K562 (cell line): ENCODE data around the gene PRKCSH. TPM values are rescaled to one million over a fixed set of nuclear protein-coding genes. Genes with fewer than 3 reads are reported as not detected.

ENCODE experiments used
- polyA plus RNA-seq, 8 experiments: library from polyadenylated mRNA; depleted of rRNA in 4 of 8; stranded (reverse) in 5 of 8; unstranded in 3 of 8; fragments of >200 nt; fragmentation: Nextera tagmentation in 2 of 8; fragmentation: Illumina TruSeq in 1 of 8; extraction: Ambion mirVana in 2 of 8; extraction: Trizol in 1 of 8; gene quantifications; 2 replicates each; pipeline versions ENCODE4 v1.2.1 to v1.2.3, GENCODE V29; 2011 to 2014; ENCODE audit warnings: inconsistent platforms in 1 of 8, missing spikeins in 1 of 8
- total RNA-seq, 7 experiments: library from RNA; depleted of rRNA in 6 of 7; stranded (reverse); fragments of >200 nt in 6 of 7; fragmentation: Illumina TruSeq in 2 of 7; extraction: Trizol in 2 of 7; gene quantifications; 2 replicates each; pipeline versions ENCODE4 v1.2.1 to v1.2.3, GENCODE V29; 2011 to 2021; ENCODE audit warnings: low replicate concordance in 1 of 7
- TF ChIP-seq, protein P1 (sequence below): fragments of 450-650 bp; IDR thresholded peaks from 2 replicates; pipeline ENCODE4 v1.6.1; 2016; ENCODE audit warnings: mild to moderate bottlenecking, moderate library complexity
- TF ChIP-seq, protein P2 (sequence below): fragments of 450-650 bp; formaldehyde crosslinking; conservative IDR thresholded peaks from 2 replicates; pipeline ENCODE4 v1.4.0; 2022; ENCODE audit warnings: mild to moderate bottlenecking, missing genetic modification characterization
- TF ChIP-seq, protein P3 (sequence below), 3 experiments: fragments of 200-800 bp in 1 of 3; fragments of 250-450 bp in 1 of 3; fragments of 450-650 bp in 1 of 3; sonication (Bioruptor Pico) in 1 of 3; sonication (Bioruptor generic) in 1 of 3; formaldehyde crosslinking in 1 of 3; IDR thresholded peaks; 2 replicates each; pipeline versions ENCODE4 v1.6.1 to v1.8.0; 2016 to 2022; ENCODE audit warnings: mild to moderate bottlenecking in 2 of 3, missing genetic modification characterization in 2 of 3, missing compliant biosample characterization in 1 of 3, moderate library complexity in 1 of 3

Gene PRKCSH
- total and polyA plus RNA-seq, 9 of the 15 experiments (the other 6 are each of a cell fraction or from before 2014, with no cell fraction given), result 2.3 to 297 (median 48.1) TPM

DNA sequence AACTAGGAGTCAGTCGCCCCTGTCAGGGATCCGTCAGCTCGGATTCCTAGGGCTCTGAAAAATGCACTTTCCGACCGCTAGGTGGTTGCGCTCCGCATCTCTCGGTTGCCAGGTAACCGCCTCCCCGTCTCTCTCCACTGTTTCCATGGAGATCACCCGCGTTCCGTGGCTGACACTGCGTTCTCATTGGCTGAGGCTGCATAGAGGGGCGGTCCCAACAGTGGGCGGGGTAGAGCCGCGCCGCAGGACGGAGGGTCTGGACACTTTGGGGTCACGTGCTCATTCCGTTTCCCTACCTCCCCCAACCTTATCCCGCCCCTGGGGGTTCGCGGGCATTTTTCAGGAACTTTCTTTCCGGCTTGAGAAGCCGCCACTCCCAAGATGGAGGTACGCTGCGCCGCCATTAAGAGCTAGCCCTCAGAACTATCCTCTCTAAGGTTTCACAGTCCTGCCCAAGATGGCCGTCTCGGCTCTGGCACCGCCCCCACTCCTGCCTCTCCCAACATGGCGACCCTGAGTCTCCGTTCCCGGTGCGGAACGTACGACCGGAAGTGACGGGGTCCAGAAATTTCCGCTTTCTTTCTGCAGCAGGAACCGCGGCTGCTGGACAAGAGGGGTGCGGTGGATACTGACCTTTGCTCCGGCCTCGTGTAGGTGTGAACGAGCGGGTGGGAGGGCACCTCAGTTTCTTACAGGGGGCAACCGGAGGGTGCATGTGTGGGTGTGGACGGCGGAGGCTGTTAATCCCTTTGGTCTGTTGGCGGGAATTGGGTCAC, at the start of gene PRKCSH, which contains the start of gene ODAD3 (continued):
- TF ChIP-seq, protein P1, sequence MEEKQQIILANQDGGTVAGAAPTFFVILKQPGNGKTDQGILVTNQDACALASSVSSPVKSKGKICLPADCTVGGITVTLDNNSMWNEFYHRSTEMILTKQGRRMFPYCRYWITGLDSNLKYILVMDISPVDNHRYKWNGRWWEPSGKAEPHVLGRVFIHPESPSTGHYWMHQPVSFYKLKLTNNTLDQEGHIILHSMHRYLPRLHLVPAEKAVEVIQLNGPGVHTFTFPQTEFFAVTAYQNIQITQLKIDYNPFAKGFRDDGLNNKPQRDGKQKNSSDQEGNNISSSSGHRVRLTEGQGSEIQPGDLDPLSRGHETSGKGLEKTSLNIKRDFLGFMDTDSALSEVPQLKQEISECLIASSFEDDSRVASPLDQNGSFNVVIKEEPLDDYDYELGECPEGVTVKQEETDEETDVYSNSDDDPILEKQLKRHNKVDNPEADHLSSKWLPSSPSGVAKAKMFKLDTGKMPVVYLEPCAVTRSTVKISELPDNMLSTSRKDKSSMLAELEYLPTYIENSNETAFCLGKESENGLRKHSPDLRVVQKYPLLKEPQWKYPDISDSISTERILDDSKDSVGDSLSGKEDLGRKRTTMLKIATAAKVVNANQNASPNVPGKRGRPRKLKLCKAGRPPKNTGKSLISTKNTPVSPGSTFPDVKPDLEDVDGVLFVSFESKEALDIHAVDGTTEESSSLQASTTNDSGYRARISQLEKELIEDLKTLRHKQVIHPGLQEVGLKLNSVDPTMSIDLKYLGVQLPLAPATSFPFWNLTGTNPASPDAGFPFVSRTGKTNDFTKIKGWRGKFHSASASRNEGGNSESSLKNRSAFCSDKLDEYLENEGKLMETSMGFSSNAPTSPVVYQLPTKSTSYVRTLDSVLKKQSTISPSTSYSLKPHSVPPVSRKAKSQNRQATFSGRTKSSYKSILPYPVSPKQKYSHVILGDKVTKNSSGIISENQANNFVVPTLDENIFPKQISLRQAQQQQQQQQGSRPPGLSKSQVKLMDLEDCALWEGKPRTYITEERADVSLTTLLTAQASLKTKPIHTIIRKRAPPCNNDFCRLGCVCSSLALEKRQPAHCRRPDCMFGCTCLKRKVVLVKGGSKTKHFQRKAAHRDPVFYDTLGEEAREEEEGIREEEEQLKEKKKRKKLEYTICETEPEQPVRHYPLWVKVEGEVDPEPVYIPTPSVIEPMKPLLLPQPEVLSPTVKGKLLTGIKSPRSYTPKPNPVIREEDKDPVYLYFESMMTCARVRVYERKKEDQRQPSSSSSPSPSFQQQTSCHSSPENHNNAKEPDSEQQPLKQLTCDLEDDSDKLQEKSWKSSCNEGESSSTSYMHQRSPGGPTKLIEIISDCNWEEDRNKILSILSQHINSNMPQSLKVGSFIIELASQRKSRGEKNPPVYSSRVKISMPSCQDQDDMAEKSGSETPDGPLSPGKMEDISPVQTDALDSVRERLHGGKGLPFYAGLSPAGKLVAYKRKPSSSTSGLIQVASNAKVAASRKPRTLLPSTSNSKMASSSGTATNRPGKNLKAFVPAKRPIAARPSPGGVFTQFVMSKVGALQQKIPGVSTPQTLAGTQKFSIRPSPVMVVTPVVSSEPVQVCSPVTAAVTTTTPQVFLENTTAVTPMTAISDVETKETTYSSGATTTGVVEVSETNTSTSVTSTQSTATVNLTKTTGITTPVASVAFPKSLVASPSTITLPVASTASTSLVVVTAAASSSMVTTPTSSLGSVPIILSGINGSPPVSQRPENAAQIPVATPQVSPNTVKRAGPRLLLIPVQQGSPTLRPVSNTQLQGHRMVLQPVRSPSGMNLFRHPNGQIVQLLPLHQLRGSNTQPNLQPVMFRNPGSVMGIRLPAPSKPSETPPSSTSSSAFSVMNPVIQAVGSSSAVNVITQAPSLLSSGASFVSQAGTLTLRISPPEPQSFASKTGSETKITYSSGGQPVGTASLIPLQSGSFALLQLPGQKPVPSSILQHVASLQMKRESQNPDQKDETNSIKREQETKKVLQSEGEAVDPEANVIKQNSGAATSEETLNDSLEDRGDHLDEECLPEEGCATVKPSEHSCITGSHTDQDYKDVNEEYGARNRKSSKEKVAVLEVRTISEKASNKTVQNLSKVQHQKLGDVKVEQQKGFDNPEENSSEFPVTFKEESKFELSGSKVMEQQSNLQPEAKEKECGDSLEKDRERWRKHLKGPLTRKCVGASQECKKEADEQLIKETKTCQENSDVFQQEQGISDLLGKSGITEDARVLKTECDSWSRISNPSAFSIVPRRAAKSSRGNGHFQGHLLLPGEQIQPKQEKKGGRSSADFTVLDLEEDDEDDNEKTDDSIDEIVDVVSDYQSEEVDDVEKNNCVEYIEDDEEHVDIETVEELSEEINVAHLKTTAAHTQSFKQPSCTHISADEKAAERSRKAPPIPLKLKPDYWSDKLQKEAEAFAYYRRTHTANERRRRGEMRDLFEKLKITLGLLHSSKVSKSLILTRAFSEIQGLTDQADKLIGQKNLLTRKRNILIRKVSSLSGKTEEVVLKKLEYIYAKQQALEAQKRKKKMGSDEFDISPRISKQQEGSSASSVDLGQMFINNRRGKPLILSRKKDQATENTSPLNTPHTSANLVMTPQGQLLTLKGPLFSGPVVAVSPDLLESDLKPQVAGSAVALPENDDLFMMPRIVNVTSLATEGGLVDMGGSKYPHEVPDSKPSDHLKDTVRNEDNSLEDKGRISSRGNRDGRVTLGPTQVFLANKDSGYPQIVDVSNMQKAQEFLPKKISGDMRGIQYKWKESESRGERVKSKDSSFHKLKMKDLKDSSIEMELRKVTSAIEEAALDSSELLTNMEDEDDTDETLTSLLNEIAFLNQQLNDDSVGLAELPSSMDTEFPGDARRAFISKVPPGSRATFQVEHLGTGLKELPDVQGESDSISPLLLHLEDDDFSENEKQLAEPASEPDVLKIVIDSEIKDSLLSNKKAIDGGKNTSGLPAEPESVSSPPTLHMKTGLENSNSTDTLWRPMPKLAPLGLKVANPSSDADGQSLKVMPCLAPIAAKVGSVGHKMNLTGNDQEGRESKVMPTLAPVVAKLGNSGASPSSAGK, result no peak; the same call in 1 of the 2 replicates
- TF ChIP-seq, protein P2, sequence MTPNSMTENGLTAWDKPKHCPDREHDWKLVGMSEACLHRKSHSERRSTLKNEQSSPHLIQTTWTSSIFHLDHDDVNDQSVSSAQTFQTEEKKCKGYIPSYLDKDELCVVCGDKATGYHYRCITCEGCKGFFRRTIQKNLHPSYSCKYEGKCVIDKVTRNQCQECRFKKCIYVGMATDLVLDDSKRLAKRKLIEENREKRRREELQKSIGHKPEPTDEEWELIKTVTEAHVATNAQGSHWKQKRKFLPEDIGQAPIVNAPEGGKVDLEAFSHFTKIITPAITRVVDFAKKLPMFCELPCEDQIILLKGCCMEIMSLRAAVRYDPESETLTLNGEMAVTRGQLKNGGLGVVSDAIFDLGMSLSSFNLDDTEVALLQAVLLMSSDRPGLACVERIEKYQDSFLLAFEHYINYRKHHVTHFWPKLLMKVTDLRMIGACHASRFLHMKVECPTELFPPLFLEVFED (CRISPR knock-in tag), result 0 out of 2 replicates have a peak, but pooled peaks have one; percentile 29
- TF ChIP-seq, protein P3, sequence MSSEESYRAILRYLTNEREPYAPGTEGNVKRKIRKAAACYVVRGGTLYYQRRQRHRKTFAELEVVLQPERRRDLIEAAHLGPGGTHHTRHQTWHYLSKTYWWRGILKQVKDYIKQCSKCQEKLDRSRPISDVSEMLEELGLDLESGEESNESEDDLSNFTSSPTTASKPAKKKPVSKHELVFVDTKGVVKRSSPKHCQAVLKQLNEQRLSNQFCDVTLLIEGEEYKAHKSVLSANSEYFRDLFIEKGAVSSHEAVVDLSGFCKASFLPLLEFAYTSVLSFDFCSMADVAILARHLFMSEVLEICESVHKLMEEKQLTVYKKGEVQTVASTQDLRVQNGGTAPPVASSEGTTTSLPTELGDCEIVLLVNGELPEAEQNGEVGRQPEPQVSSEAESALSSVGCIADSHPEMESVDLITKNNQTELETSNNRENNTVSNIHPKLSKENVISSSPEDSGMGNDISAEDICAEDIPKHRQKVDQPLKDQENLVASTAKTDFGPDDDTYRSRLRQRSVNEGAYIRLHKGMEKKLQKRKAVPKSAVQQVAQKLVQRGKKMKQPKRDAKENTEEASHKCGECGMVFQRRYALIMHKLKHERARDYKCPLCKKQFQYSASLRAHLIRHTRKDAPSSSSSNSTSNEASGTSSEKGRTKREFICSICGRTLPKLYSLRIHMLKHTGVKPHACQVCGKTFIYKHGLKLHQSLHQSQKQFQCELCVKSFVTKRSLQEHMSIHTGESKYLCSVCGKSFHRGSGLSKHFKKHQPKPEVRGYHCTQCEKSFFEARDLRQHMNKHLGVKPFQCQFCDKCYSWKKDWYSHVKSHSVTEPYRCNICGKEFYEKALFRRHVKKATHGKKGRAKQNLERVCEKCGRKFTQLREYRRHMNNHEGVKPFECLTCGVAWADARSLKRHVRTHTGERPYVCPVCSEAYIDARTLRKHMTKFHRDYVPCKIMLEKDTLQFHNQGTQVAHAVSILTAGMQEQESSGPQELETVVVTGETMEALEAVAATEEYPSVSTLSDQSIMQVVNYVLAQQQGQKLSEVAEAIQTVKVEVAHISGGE (CRISPR knock-in tag; IDR thresholded peaks at IDR 0.05), result peak in 1 of 3 experiments; percentile 96; a peak in 2 of 6 replicates
